ENCODE results near the gene FDXR. TPM values are rescaled to one million over a fixed set of nuclear protein-coding genes. Genes with fewer than 3 reads are reported as not detected.

Gene FDXR
- polyA plus RNA-seq, 3 donors: 2.5 to 7.3 (median 6.2) TPM

- WGBS (ENCODE audit: insufficient coverage): 79% methylated on average over 2 of the region's 3 CpGs
- peaks cover 0 to 9% (median 2%) of the 10 kb centered on the region in 7 donors for H3K9me3 Mint-ChIP-seq
Observed at GRCh38 chr17:74850914-74851313, 21.9 kb downstream of the FDXR start.

GRCh38 chr17:74850310-74850709, 22.5 kb downstream of the FDXR start:
- no peaks in the 10 kb centered on the region for H3K36me3 ChIP-seq (replicated peaks in 1 of 2; ENCODE audit: control insufficient read depth in 1 of 2, insufficient read depth in 2 of 2, low read length in 2 of 2)
- H3K4me1 Mint-ChIP-seq: peaks cover 3% of the 10 kb centered on the region
- H3K4me2 ChIP-seq (replicated peaks; ENCODE audit: extremely low read depth, low read length, poor library complexity, severe bottlenecking): no peak overlapping the region
- H3K27me3 Mint-ChIP-seq (ENCODE audit: low read depth in 3 of 3): peaks cover 51 to 75% (median 57%) of the 10 kb centered on the region in 3 donors
- H4K20me1 ChIP-seq (ENCODE audit: insufficient read depth, low read length): no peaks in the 10 kb centered on the region
- intact Hi-C loops (cut with micrococcal nuclease): loop anchor here in 1 of 2 donors (5.0 kb wide), 1 partner anchor 43 kb away; no protein-coding TSS in a partner anchor
- no peak for TF ChIP-seq CTCF (IDR thresholded peaks at IDR 0.05)
- no peak overlapping the region for H3K4me3 ChIP-seq (replicated peaks in 1 of 3; ENCODE audit: low read depth in 2 of 3, low read length in 3 of 3)
- H3K27ac ChIP-seq (ENCODE audit: low read depth in 1 of 2, low read length in 2 of 2): no peak overlapping the region
- no peaks in the 10 kb centered on the region for H3K79me2 ChIP-seq (ENCODE audit: insufficient read depth, low read length)
- peaks cover 21 to 52% of the 10 kb centered on the region in 2 donors for H3K27me3 ChIP-seq (ENCODE audit: control insufficient read depth in 2 of 2, insufficient read depth in 2 of 2, low read length in 2 of 2)
- H3K4me3 Mint-ChIP-seq: peak overlapping the region in 1 of 2 donors; percentile 7
- peaks cover 2 to 9% of the 10 kb centered on the region in 2 donors for H3K4me1 ChIP-seq (ENCODE audit: control insufficient read depth in 1 of 2, insufficient read depth in 2 of 2, low read length in 2 of 2)
- no peak overlapping the region for H2AFZ ChIP-seq (ENCODE audit: insufficient read depth, low read depth, low read length, poor library complexity, severe bottlenecking)
- no peak overlapping the region for H3K9ac ChIP-seq (ENCODE audit: insufficient read depth, low read length, poor library complexity, severe bottlenecking)
- peaks cover 0 to 5% of the 10 kb centered on the region in 2 donors for H3K36me3 Mint-ChIP-seq
- WGBS (ENCODE audit: insufficient coverage): 92% methylated on average over 17 of the region's 17 CpGs
- H3K27ac Mint-ChIP-seq: no peak overlapping the region
- H3K9me3 ChIP-seq (replicated peaks in 1 of 2; ENCODE audit: control insufficient read depth in 1 of 2, insufficient read depth in 1 of 2, low read length in 2 of 2): peaks cover 0 to 4% of the 10 kb centered on the region in 2 donors
- no peak for DNase-seq
- peaks cover 0 to 9% (median 2%) of the 10 kb centered on the region in 7 donors for H3K9me3 Mint-ChIP-seq

More at GRCh38 chr17:74850914-74851313, 21.9 kb downstream of the FDXR start:
- peaks cover 3% of the 10 kb centered on the region for H3K4me1 Mint-ChIP-seq
- peaks cover 0 to 3% of the 10 kb centered on the region in 2 donors for H3K36me3 Mint-ChIP-seq
- Histone ChIP-seq H3K27me3 (ENCODE audit: control insufficient read depth in 2 of 2, insufficient read depth in 2 of 2, low read length in 2 of 2) (peaks cover 21 to 58% of the 10 kb centered on the region in 2 donors), H3K27ac (ENCODE audit: low read depth in 1 of 2, low read length in 2 of 2) (no peak overlapping the region), H3K36me3 (replicated peaks in 1 of 2; ENCODE audit: control insufficient read depth in 1 of 2, insufficient read depth in 2 of 2, low read length in 2 of 2) (no peaks in the 10 kb centered on the region), H4K20me1 (ENCODE audit: insufficient read depth, low read length) (no peaks in the 10 kb centered on the region), H3K4me3 (replicated peaks in 1 of 3; ENCODE audit: low read depth in 2 of 3, low read length in 3 of 3) (no peak overlapping the region), H3K9ac (ENCODE audit: insufficient read depth, low read length, poor library complexity, severe bottlenecking) (no peak overlapping the region), H3K4me1 (ENCODE audit: control insufficient read depth in 1 of 2, insufficient read depth in 2 of 2, low read length in 2 of 2) (peaks cover 2 to 9% of the 10 kb centered on the region in 2 donors), H3K79me2 (ENCODE audit: insufficient read depth, low read length) (no peaks in the 10 kb centered on the region), H3K9me3 (replicated peaks in 1 of 2; ENCODE audit: control insufficient read depth in 1 of 2, insufficient read depth in 1 of 2, low read length in 2 of 2) (peaks cover 0 to 4% of the 10 kb centered on the region in 2 donors), H2AFZ (ENCODE audit: insufficient read depth, low read depth, low read length, poor library complexity, severe bottlenecking) (no peak overlapping the region), H3K4me2 (replicated peaks; ENCODE audit: extremely low read depth, low read length, poor library complexity, severe bottlenecking) (no peak overlapping the region)
- H3K27me3 Mint-ChIP-seq (ENCODE audit: low read depth in 3 of 3): peaks cover 57 to 75% (median 59%) of the 10 kb centered on the region in 3 donors
- no peak for DNase-seq
- H3K27ac Mint-ChIP-seq: no peak overlapping the region
- peak overlapping the region in 1 of 2 donors; percentile 72 for H3K4me3 Mint-ChIP-seq
- intact Hi-C loops (cut with micrococcal nuclease): loop anchor here in 1 of 2 donors (5.0 kb wide), 1 partner anchor 44 kb away; no protein-coding TSS in a partner anchor
- TF ChIP-seq CTCF (IDR thresholded peaks at IDR 0.05): no peak
